ENCODE data around the gene NT5DC2.

NT5DC2 gene

GRCh38 chr3:52494445-52494844, 39.2 kb downstream of the NT5DC2 start:
- no peak for DNase-seq (ENCODE audit: low read depth, low spot score)
- Histone ChIP-seq H3K36me3 (ENCODE audit: insufficient read depth, low read length) (no peaks in the 10 kb centered on the region), H3K9ac (ENCODE audit: insufficient read length) (no peak overlapping the region), H3K4me3 (no peak overlapping the region), H3K9me3 (ENCODE audit: low read depth, low read length) (no peaks in the 10 kb centered on the region), H3K27ac (no peak overlapping the region)
- TF ChIP-seq EZH2 (IDR thresholded peaks at IDR 0.05) = no peak
- TF ChIP-seq POLR2AphosphoS5 (IDR thresholded peaks at IDR 0.05; ENCODE audit: borderline replicate concordance, low read depth, low read length) = no peak
- TF ChIP-seq FOXP2 (optimal IDR thresholded peaks at IDR 0.05; ENCODE audit: control extremely low read depth, extremely low read length, insufficient read depth) = no peak

- H3K36me3 ChIP-seq (ENCODE audit: insufficient read depth, low read length) = no peaks in the 10 kb centered on the region
- no peak for DNase-seq (ENCODE audit: low read depth, low spot score)
- no peak overlapping the region for H3K4me3 ChIP-seq
- no peaks in the 10 kb centered on the region for H3K9me3 ChIP-seq (ENCODE audit: low read depth, low read length)
- H3K9ac ChIP-seq (ENCODE audit: insufficient read length) = no peak overlapping the region
- H3K27ac ChIP-seq = no peak overlapping the region
- TF ChIP-seq POLR2AphosphoS5 (IDR thresholded peaks at IDR 0.05; ENCODE audit: borderline replicate concordance, low read depth, low read length) = no peak
- TF ChIP-seq FOXP2 (optimal IDR thresholded peaks at IDR 0.05; ENCODE audit: control extremely low read depth, extremely low read length, insufficient read depth) = no peak
- TF ChIP-seq EZH2 (IDR thresholded peaks at IDR 0.05) = no peak
These were observed 40.2 kb downstream of the NT5DC2 start for GRCh38 chr3:52493232-52494017.

- Histone ChIP-seq H3K4me3 (no peak overlapping the region), H3K9ac (ENCODE audit: insufficient read length) (no peak overlapping the region), H3K27ac (no peak overlapping the region), H3K9me3 (ENCODE audit: low read depth, low read length) (no peaks in the 10 kb centered on the region), H3K36me3 (ENCODE audit: insufficient read depth, low read length) (no peaks in the 10 kb centered on the region)
- no peak for TF ChIP-seq POLR2AphosphoS5 (IDR thresholded peaks at IDR 0.05; ENCODE audit: borderline replicate concordance, low read depth, low read length)
- TF ChIP-seq FOXP2 (optimal IDR thresholded peaks at IDR 0.05; ENCODE audit: control extremely low read depth, extremely low read length, insufficient read depth) = no peak
- TF ChIP-seq EZH2 (IDR thresholded peaks at IDR 0.05) = no peak
- DNase-seq (ENCODE audit: low read depth, low spot score) = no peak
These were observed 41.6 kb downstream of the NT5DC2 start for GRCh38 chr3:52492059-52492458.

GRCh38 chr3:52490939-52491526, 42.6 kb downstream of the NT5DC2 start:
- Histone ChIP-seq H3K4me3 (no peak overlapping the region), H3K36me3 (ENCODE audit: insufficient read depth, low read length) (no peaks in the 10 kb centered on the region), H3K9me3 (ENCODE audit: low read depth, low read length) (no peaks in the 10 kb centered on the region), H3K9ac (ENCODE audit: insufficient read length) (no peak overlapping the region), H3K27ac (no peak overlapping the region)
- TF ChIP-seq EZH2 (IDR thresholded peaks at IDR 0.05) (no peak), POLR2AphosphoS5 (IDR thresholded peaks at IDR 0.05; ENCODE audit: borderline replicate concordance, low read depth, low read length) (no peak), FOXP2 (optimal IDR thresholded peaks at IDR 0.05; ENCODE audit: control extremely low read depth, extremely low read length, insufficient read depth) (no peak)
- no peak for DNase-seq (ENCODE audit: low read depth, low spot score)

- DNase-seq (ENCODE audit: low read depth, low spot score) = no peak
- no peak for TF ChIP-seq FOXP2 (optimal IDR thresholded peaks at IDR 0.05; ENCODE audit: control extremely low read depth, extremely low read length, insufficient read depth)
- TF ChIP-seq EZH2 (IDR thresholded peaks at IDR 0.05) = no peak
- no peak for TF ChIP-seq POLR2AphosphoS5 (IDR thresholded peaks at IDR 0.05; ENCODE audit: borderline replicate concordance, low read depth, low read length)
- Histone ChIP-seq H3K27ac (no peak overlapping the region), H3K36me3 (ENCODE audit: insufficient read depth, low read length) (no peaks in the 10 kb centered on the region), H3K9me3 (ENCODE audit: low read depth, low read length) (no peaks in the 10 kb centered on the region), H3K4me3 (no peak overlapping the region), H3K9ac (ENCODE audit: insufficient read length) (no peak overlapping the region)
These were observed 43.4 kb downstream of the NT5DC2 start for GRCh38 chr3:52490035-52490938.

GRCh38 chr3:52489453-52489852, 44.2 kb downstream of the NT5DC2 start:
- H3K27ac ChIP-seq = no peak overlapping the region
- H3K9ac ChIP-seq (ENCODE audit: insufficient read length) = no peak overlapping the region
- DNase-seq (ENCODE audit: low read depth, low spot score) = no peak
- H3K9me3 ChIP-seq (ENCODE audit: low read depth, low read length) = no peaks in the 10 kb centered on the region
- TF ChIP-seq FOXP2 (optimal IDR thresholded peaks at IDR 0.05; ENCODE audit: control extremely low read depth, extremely low read length, insufficient read depth) (no peak), EZH2 (IDR thresholded peaks at IDR 0.05) (no peak), POLR2AphosphoS5 (IDR thresholded peaks at IDR 0.05; ENCODE audit: borderline replicate concordance, low read depth, low read length) (no peak)
- no peak overlapping the region for H3K4me3 ChIP-seq
- no peaks in the 10 kb centered on the region for H3K36me3 ChIP-seq (ENCODE audit: insufficient read depth, low read length)

GRCh38 chr3:52488746-52489145, 44.9 kb downstream of the NT5DC2 start:
- no peak for TF ChIP-seq POLR2AphosphoS5 (IDR thresholded peaks at IDR 0.05; ENCODE audit: borderline replicate concordance, low read depth, low read length)
- no peak for TF ChIP-seq EZH2 (IDR thresholded peaks at IDR 0.05)
- TF ChIP-seq FOXP2 (optimal IDR thresholded peaks at IDR 0.05; ENCODE audit: control extremely low read depth, extremely low read length, insufficient read depth) = no peak
- no peaks in the 10 kb centered on the region for H3K9me3 ChIP-seq (ENCODE audit: low read depth, low read length)
- no peaks in the 10 kb centered on the region for H3K36me3 ChIP-seq (ENCODE audit: insufficient read depth, low read length)
- H3K9ac ChIP-seq (ENCODE audit: insufficient read length) = no peak overlapping the region
- H3K4me3 ChIP-seq = no peak overlapping the region
- H3K27ac ChIP-seq = no peak overlapping the region
- DNase-seq (ENCODE audit: low read depth, low spot score) = no peak

Data from SK-N-MC (cell line).